HG02884 (cell line): Measurements from ENCODE around the gene PTPRR.

Experiments used
- ATAC-seq: cut with Tn5 transposase; IDR thresholded peaks from one replicate; pipeline ENCODE4 v1.9.1; 2021; ENCODE audit warnings: mild to moderate bottlenecking, moderate library complexity; ENCODE audit not compliant: unreplicated experiment

Gene PTPRR

DNA sequence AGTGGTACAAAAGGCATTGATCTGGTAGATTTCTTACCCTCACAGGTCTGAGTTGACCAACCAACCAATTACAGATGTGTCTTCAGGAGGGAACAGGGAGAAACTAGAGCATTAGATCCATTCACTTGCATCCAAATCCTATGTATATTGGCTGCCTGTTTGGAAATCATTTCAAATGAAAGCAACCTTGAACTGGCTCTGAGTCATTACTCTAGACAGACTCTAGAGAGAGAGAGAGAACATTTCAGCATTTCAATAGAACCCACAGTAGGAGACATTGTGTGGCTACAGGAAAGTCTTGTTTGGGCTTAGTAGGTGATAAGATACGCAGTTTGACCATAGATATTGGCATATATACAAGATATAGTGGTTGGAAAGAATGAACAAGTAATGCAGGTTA lies 114.5 kb downstream of the PTPRR start:
- no peak for ATAC-seq

DNA sequence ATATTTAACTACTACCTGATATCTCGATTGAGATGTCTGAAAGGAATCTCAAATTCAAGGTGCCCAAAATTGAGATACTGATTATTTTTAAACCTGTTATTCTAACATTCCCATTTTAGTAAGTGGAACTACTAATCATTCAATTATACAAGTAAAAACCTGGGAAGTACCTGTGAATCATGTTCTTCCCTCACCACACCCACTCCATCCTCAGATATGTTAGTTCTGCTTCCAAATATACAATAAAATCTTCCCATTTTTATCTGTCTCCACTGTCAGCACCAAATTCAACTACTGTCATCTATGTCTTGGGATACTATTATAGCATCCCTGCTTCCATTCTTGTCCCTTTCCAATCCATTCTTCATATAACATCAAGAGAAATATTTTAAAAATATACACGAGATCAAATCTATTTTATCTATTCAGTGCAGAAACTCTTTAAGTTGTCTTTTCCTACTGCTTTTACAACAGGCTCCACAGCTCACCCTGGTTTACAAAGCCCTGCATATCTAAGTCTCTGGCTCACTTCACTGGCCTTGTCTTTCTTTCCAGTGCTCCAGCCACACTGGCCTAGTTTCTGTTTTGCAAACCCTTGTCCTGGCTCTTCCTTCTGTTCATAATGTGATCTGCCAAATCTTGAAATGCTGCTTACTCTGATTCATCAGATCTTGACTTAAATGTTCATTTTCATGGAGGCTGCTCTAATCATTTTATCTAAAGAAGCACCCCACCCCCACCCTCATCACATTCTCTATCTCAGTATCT lies 122.3 kb downstream of the PTPRR start:
- no peak for ATAC-seq

DNA sequence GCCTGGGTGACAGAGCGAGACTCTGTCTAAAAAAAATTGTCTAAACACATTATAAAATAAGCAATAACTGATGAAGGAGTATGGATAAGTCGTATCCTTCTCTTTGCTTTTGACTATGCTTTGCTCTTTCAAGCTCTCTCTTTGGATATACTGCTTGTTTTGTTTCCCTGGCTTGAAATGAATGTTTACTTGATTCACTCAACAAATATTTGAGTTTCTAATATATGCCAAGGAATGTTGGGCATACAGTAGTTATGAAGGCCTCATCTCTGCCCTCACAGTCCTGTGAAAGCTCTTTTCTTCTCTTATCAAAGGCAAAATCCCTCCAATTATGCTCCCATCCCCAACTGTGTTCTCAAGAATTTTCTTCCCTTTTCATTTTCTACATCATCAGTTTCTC lies 123.5 kb downstream of the PTPRR start:
- no peak for ATAC-seq

DNA sequence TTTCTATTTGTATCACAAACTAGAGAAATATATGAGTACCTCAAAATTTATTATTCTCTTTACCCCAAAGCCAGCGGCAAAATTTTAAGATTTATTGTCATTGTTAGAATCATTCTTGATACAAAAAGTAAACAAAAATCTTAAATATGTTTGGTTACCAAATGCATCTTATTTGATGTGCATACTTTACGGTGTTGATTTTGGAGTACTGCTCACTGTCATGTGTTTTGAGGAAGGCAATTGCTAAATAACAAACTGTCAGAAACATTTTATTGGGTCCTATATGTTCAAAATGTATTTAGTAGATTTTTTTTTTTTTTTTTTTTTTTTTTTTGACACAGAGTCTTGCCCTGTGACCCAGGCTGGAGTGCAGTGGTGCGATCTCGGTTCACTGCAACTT lies 124.9 kb downstream of the PTPRR start:
- no peak for ATAC-seq

DNA sequence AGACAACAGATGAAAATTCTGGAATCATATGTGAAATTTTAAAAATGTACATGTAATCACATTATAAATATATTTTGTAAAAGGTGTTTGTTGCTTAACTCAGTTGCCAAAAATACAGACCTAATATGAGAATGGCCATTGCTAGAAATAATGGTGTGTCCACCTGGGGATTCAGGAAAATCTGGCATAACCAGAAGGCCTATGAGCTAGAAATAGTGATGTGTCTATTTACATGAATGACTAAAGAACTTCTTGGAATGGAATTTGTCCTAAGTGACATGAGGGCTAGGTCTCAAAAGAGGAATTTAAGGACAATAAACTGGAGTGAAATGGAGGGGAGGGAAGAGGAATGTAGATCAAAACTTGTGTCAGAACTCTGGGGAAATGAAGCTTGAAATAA lies 126.4 kb downstream of the PTPRR start:
- ATAC-seq, result no peak

DNA sequence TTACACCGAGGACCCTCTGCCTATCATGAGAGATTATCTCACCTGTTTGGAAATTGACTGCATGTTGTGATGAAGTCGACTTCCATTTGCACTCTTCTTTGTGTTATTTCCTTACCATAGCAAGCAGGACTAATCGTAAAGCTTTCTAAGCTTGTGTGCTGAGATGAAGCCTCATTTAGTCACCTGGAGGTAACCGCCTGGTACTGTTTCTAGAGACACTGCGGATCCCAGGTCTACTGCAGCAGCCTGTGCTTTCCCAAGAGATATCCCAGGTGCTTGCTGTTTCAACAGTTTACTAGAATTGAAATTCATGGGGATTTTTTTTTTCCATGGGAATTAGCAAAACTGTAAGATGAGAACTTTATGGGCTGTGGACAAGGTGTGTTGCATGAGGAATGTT lies 131.8 kb downstream of the PTPRR start:
- ATAC-seq, result no peak

DNA sequence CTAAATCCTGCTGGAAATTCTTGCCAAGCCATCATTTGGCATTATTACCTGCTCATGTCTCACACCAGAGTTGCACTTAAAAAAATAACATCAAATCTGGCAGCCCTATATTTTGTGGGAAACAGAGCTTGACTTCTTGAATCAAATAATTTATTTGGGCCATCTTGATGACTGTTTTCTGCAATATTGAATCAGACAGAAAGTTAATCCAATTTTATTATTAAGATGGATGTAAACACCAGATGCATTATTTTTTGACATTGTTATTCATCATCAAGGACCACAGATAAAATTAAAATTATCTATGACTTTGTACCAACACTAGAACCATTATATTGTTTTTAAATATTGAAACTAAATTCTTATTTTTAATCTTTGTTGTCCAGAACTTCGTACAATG lies 132.9 kb downstream of the PTPRR start:
- no peak for ATAC-seq

DNA sequence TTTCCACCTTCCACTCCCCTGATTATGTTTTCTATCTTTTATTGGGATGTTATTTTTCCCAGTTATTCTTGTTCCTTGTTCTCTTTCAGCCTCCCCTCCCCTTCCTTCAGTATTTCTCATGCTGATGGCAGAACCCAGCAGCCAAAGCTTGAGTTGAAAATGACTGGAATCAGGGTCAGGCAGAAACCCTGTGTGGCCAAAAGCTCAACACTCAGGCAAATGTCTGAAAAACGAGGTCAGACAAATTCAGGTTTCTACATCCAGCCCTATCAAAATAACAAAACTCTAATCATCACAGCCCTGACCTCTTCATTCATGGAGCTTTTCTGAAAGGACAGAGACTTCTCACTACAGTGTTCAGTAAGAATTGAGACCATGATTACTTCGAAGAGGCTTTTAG lies 134.6 kb downstream of the PTPRR start:
- no peak for ATAC-seq

DNA sequence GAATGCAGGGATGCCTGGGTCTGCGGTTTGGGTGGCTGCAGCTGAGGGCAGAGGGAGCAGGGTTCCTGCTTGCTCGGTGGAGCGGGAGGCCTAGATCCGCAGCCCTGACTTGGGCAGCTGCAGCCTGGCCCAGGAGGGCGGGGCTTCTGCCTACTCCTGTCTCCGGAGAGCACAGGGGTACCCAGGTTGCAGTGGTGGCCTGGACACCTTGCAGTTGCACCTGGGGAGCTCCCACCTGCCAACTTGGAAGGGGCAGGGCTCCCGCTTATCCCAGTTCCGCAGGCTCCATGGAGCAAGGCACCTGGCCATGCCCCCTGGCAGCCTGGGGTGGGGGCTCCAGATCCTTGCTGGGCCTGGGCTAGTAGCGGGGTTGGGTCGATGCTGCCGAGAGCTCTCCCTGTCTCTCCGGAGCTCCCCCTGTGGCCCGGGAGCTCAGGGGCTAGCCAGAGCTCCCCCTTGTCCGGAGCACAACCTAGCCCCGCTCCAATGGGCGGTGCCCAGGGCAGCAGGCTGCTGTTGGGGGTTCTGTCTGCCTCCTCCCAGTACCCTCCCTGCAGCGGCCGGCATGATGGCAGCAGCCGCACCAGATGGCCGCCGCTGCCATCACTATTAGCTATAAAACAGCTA lies 136.4 kb downstream of the PTPRR start:
- no peak for ATAC-seq

DNA sequence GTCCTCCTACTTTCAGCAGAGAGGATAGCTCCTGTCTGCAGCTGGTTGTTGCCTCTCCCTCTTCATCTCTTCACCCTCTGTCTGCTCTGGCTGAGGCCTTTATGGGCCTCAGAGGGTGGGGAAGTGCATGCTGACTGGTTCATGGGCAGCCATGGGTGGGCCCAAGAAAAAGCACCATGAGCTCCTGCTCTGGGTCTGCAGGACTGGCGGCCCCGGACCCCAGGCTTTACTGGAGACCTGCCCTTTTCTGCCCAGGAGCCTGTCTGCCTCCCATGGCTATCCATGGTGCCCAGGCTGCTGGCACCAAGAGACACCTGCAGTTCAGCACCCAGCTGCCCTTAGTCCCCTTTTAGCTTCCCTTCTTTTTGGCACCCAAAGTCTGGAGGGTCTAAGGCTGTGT lies 137.1 kb downstream of the PTPRR start:
- ATAC-seq, result no peak

DNA sequence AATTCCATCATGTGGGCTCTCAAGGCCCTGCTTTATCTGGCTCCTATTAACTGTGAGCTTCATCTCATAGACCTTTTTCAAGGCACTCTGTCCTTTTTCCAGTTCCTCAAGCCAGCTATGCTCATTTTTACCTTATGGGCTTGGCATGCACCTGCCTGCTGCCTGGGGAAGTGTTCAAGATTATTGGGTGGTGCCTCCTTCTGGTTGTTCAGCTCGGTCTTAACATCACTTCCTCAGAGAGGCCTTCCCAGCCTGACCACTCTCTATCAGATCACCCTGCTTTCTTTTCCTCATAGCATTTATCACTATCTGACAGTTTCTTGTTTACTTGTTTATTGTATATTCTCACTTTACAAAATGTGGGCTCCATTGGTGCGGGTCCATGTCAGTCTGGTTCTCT lies 141.3 kb downstream of the PTPRR start:
- ATAC-seq, result no peak

DNA sequence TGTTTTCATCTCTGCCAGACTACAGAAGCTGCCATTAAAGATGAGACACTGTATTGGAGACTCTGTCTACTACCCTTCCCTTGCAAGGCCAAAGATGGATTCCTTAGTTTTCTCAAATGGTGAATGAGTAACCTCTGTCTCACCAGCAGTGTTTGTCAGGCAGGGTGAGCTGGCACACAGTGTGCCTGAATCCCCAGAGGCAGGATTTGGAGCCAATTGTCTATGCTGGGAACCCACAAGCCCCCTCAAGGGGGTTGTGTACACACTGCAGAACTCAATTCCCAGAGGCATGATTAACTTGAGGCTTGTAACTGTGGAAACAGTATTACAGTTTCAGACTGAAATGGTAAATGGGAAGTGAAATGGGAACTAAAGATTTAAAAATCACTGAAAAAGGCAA lies 146.5 kb downstream of the PTPRR start:
- no peak for ATAC-seq

DNA sequence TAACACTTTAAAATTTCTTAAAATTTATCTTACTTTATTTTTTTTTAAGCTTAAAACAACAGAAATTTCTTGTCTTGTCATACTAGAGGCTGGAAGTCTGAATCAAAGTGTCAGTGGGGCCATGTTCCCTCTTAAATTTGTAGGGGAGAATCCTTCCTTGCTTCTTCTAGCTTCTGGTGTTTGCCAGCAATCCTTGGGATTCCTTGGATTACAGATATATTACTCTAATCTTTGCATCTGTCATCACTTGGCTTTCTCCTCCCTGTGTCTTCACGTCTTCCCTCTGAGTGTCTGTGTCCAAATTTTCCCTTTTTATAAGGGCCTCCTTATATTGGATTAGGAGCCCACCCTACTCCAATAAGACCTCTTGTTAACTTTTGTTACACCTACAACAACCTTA lies 147.7 kb downstream of the PTPRR start:
- ATAC-seq, result no peak

DNA sequence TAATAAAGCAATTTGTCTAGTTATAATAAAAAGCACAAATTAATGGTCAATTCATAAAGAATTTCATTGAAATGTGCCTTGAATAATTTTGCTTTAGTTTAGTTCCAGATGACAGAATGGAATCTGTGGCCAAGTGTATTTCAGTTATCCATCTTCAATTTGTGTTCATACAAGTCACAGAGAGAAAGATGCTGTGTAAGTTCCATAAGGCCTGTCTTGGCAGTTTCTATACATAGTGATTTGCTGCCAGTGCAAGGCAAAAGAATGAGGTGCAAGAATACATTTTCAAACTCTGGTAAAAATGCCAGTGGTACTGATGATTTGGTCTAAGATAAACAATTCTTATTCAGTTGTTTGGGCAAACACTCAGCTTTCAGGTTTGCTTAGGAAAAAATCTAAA lies 149.0 kb downstream of the PTPRR start:
- no peak for ATAC-seq

DNA sequence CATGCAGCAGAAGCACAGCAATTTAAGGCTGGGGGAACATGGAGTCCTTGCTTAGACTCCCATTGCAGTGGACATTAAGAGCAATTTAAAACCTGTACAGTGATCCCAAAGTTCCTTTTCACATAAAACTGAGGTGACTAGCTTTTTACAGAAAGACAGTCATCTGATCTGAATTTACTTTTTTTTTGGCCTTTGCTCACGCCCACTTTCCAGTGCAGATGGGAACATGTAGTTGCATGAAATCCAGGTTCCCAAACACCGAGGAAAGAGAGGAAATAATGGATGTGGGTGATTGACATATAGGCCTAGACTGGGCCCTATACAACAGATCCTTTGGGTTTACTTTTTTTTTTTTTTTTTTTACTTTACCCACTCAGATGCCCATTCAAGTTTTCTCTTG lies 156.9 kb downstream of the PTPRR start:
- no peak for ATAC-seq

DNA sequence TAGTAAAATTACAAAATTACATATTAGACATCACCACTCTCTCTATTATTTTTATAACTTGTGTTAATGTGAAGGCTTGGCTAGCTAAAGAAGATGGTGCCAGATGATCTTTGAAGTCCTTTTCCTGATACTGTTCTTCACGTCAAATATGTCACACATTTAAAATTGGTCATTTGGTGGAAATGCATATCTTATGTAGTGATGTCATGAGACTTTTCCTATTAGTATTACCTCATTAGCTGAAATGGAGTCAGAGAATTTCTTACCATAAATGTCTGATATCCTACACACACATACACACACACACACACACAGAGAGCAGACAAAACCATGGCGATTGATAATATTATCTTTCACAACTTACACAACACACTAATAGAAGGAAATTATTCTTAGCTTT lies 158.5 kb downstream of the PTPRR start:
- no peak for ATAC-seq

DNA sequence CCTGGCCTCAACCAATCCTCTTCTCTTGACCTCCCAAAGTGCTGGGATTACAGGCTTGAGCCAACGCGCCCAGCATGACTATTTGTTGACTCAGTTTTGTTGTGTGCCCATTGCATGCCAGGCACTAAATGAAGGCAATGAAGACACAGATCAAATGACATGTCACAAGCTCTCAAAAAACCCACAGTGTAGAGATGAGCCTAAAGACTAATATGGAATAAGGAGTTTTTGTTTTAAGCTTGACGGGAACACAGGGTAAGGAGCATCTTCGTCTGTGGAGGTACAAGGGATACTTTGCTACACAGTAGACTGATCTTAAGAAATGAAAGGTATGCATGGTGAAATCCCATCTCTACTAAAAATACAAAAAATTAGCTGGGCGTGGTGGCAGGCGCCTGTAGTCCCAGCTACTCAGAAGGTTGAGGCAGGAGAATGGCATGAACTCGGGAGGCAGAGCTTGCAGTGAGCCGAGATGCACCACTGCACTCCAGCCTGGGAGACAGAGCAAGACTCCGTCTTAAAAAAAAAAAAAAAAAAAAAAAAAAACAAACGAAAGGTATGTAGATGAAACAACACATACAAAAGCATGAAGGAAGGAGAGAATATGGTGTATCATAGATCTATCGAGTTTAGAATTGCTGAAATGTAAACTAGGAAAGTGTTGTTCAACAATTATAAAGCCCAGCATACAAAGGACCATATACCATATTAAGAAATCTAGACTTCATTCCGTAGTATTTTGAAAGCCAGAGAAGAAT lies 161.2 kb downstream of the PTPRR start:
- ATAC-seq, result no peak

DNA sequence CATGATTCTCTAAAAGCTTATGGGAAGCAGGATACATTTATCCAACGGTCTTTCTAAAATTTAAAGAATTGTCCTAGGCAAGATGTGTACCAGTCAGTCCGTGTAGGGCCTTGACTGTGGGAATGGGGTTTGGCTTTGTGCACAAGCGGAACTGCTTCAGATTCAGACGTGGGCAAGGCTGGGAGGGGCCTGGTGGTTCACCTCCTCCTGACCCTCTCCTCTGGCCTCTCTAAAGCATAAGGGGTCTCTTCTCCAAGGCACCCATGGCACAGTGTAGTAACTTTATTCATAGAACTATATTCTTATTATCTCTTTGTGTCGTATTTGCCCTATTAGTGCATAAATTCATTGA lies 162.1 kb downstream of the PTPRR start:
- no peak for ATAC-seq

DNA sequence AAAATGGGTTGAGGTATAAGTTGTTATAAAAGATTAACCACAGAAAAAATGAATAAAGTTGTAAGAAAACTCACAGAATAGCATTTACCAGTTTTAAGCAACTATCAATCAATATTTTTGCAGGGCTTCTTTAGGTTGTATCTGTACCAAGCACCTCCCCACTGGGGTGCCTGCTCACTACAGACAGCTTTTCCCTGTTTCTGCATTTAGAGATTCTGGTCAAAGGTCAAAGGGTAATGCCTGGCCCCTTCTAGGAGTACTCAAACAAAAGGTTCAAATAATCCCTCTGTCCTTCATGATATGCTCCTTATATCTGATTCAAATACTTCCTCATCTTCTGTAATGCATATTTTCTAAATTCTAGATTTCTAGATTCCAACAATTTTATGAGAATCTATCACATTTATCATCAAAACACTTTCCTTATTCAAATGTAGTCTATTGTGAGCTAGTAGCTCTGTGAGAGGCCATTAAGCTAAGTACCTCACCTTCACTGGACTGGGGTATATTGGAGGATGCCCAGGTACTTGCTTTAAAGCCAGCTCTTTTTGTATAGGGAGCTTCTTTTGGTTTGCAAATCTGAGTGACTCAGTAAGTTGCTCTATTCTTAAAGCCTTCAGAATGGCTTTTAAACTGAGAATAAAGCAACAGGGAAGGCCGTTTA lies 162.6 kb downstream of the PTPRR start:
- ATAC-seq, result no peak

DNA sequence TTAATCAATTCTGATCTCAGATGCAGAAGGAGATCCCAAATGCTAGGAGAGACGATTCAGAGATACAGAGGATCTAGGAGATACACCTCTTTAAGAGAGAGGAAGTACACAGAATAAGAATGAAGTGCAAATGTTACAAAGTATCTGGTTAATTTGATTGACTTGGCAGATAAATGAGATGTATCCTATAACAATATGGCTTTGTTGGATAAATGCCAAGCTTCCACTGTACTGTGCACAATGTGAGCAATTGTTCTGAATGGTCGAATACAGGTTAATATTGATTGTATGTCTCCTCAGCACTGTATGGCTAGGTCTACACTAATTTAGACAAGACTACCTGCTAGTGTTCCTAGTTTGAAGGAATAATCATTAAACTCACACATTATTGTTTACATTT lies 163.7 kb downstream of the PTPRR start:
- ATAC-seq, result no peak

DNA sequence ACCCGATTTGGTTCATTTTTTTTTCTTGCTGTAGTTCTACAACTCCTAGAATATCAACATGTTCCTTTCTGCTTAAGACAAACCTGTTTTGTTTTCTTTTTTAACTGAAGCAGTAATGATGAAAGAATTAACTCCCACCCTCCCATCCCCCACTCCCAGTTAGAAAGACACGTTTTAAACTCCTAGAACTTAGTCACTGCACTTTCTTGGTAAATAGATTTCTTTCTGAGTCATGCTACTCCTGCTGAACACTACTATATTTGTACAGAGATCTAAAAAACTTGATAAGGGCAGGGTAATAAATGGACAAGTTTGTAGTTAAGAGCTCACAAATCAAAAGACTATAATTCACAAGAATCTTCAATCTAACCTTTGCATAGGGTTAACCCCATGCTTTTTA lies 164.4 kb downstream of the PTPRR start:
- ATAC-seq, result no peak

DNA sequence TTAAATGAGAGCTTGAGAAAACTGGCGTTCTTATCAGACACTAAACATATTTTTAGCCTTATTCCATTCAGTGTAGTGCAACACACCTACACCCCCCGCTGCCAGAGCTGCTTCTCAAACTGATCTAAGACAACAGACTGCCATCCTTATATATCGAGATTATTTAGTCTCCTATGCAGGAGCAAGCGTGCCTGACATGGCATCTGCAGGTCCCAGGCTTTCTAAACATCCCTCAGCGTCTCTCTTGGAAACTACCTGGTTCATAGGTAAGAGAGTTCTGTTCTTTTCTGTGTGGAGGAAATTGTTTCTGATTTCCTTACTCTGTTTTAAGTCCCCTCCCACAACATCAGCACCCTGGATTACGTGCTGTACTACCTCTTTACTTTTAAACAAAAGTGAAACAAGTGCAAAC lies 166.2 kb downstream of the PTPRR start:
- ATAC-seq, result no peak
